ENCODE data around the gene DHRSX.

DHRSX gene

GRCh38 chrX:2500803-2501558 is at the start of gene DHRSX, which contains the start of gene ZBED1:
DHRSX (minus strand) TSS chrX:2500976; CDS start chrX:2500925, 51 bp downstream.
ZBED1 (minus strand) TSS chrX:2500976; CDS start chrX:2490719, 10,257 bp downstream.
- peak within 1 kb of the TSS; percentile 76 for H3K4me3 ChIP-seq (ENCODE audit: low read depth, low read length)
- no peak for TF ChIP-seq CTCF (conservative IDR thresholded peaks at IDR 0.05; ENCODE audit: low read depth, low read length)
- no peak for DNase-seq (ENCODE audit: low read depth)

GRCh38 chrX:2549876-2550275 is 49.1 kb upstream of the DHRSX start:
- no peak for TF ChIP-seq CTCF (conservative IDR thresholded peaks at IDR 0.05; ENCODE audit: low read depth, low read length)
- DNase-seq (ENCODE audit: low read depth) = no peak
- H3K4me3 ChIP-seq (ENCODE audit: low read depth, low read length) = no peak overlapping the region

GRCh38 chrX:2548711-2549423 is 48.1 kb upstream of the DHRSX start:
- peak; percentile 9 for TF ChIP-seq CTCF (conservative IDR thresholded peaks at IDR 0.05; ENCODE audit: low read depth, low read length)
- DNase-seq (ENCODE audit: low read depth) = peak; percentile 10

GRCh38 chrX:2547736-2548135 is 47.0 kb upstream of the DHRSX start:
- no peak for TF ChIP-seq CTCF (conservative IDR thresholded peaks at IDR 0.05; ENCODE audit: low read depth, low read length)
- no peak for DNase-seq (ENCODE audit: low read depth)
- no peak overlapping the region for H3K4me3 ChIP-seq (ENCODE audit: low read depth, low read length)

More at GRCh38 chrX:2548711-2549423, 48.1 kb upstream of the DHRSX start:
- no peak overlapping the region for H3K4me3 ChIP-seq (ENCODE audit: low read depth, low read length)

GRCh38 chrX:2546496-2546895 is 45.7 kb upstream of the DHRSX start:
- no peak for DNase-seq (ENCODE audit: low read depth)
- H3K4me3 ChIP-seq (ENCODE audit: low read depth, low read length) = no peak overlapping the region
- TF ChIP-seq CTCF (conservative IDR thresholded peaks at IDR 0.05; ENCODE audit: low read depth, low read length) = no peak

GRCh38 chrX:2545144-2545543 is 44.4 kb upstream of the DHRSX start:
- no peak overlapping the region for H3K4me3 ChIP-seq (ENCODE audit: low read depth, low read length)
- DNase-seq (ENCODE audit: low read depth) = no peak
- no peak for TF ChIP-seq CTCF (conservative IDR thresholded peaks at IDR 0.05; ENCODE audit: low read depth, low read length)

All from choroid plexus epithelial cell (primary cell).